Prostate gland (tissue), 2 donors: ENCODE data around the gene ADCYAP1.

ENCODE experiments used
- CTCF ChIP-seq, 4 experiments: fragments of 200-600 bp in 2 of 4; fragments of 450-650 bp in 2 of 4; sonication (generic) in 2 of 4; IDR thresholded peaks; 1 replicate in 3 of 4; 2 replicates in 1 of 4; pipeline ENCODE4 v1.5.1; 2016 to 2019; ENCODE audit warnings: antibody characterized with exemption in 4 of 4, mild to moderate bottlenecking in 2 of 4, moderate library complexity in 2 of 4
- POLR2A ChIP-seq: fragments of 450-650 bp; IDR thresholded peaks from one replicate; pipeline ENCODE4 v1.6.1; 2016; ENCODE audit warnings: antibody characterized with exemption, mild to moderate bottlenecking
- POLR2AphosphoS5 ChIP-seq: sonication (generic); formaldehyde crosslinking; IDR thresholded peaks from one replicate; pipeline ENCODE4 v1.6.1; 2017; ENCODE audit warnings: antibody characterized with exemption

DNA sequence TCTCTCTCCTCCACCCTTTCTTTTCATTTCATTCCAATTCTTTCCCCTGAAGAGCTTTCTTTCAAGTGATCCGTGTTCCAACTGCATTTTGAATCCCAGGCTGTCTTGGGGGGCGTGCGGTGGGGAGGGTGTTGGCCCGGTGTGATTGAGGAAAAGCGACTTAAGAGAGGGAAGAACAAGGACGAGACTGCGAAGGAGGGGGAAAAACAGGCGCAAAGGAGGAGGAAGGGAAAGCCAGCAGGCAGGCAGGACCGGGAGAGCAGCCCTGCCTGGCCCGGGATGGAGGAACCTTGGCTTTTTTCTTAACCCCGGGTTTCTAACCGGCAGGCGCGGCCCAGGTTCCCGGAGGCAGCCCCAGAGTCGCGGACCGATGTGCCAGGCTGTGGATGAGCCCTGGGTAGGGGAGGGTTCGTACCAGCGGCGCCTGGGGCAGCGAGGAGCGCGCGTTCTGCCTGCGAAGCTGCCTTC is 1.3 kb downstream of the ADCYAP1 start:
- TF ChIP-seq POLR2A (no peak), CTCF (IDR thresholded peaks at IDR 0.05) (no peak), POLR2AphosphoS5 (no peak)
